ENCODE data around the gene STRBP.

GRCh38 chr9:123080444-123080843 is 187.9 kb downstream of the STRBP start:
- TF ChIP-seq CTCF (conservative IDR thresholded peaks at IDR 0.05) (no peak), ZFX (IDR thresholded peaks at IDR 0.05) (no peak)
